Trophoblast cell (in vitro differentiated cells and primary cell): ENCODE measurements around the gene TAGLN.

Source experiments
- DNase-seq, 2 donors: peaks; one replicate each; pipeline ENCODE4 v3.0.0-alpha.2; 2016
- H2AFZ ChIP-seq: 2 replicates; pipeline ENCODE4 v1.6.1; 2013; ENCODE audit warnings: low read length, moderate library complexity, mild to moderate bottlenecking; ENCODE audit not compliant: insufficient read depth, poor library complexity
- H2AK5ac ChIP-seq: 2 replicates; pipeline ENCODE4 v1.6.1; 2013; ENCODE audit warnings: mild to moderate bottlenecking, low read length
- H2BK120ac ChIP-seq: 2 replicates; pipeline ENCODE4 v1.6.1; 2013; ENCODE audit warnings: low read length, mild to moderate bottlenecking, moderate library complexity; ENCODE audit not compliant: insufficient read depth, poor library complexity
- H2BK12ac ChIP-seq: 2 replicates; pipeline ENCODE4 v1.6.1; 2013; ENCODE audit warnings: mild to moderate bottlenecking, low read length, moderate library complexity
- H2BK5ac ChIP-seq: 2 replicates; pipeline ENCODE4 v1.6.1; 2013; ENCODE audit warnings: low read length, low read depth, moderate library complexity, mild to moderate bottlenecking; ENCODE audit not compliant: poor library complexity
- H3K14ac ChIP-seq: 2 replicates; pipeline ENCODE4 v1.6.1; 2013; ENCODE audit warnings: mild to moderate bottlenecking, low read length
- H3K18ac ChIP-seq: 2 replicates; pipeline ENCODE4 v1.6.1; 2013; ENCODE audit warnings: mild to moderate bottlenecking, low read length
- H3K23ac ChIP-seq: 2 replicates; pipeline ENCODE4 v1.6.1; 2013; ENCODE audit warnings: low read length
- H3K27ac ChIP-seq: 2 replicates; pipeline ENCODE4 v1.5.1; 2013; ENCODE audit warnings: low read depth, mild to moderate bottlenecking, inconsistent platforms, low read length, moderate library complexity
- H3K27me3 ChIP-seq: 2 replicates; pipeline ENCODE4 v1.6.1; 2013; ENCODE audit warnings: inconsistent platforms, mild to moderate bottlenecking, low read length, moderate library complexity; ENCODE audit not compliant: insufficient read depth
- H3K36me3 ChIP-seq, 2 experiments: 1 replicate in 1 of 2; 2 replicates in 1 of 2; pipeline ENCODE4 v1.6.1; 2013; ENCODE audit warnings: low read length in 2 of 2, mild to moderate bottlenecking in 2 of 2, moderate library complexity in 1 of 2; ENCODE audit not compliant: insufficient read depth in 2 of 2, control insufficient read depth in 1 of 2
- H3K4ac ChIP-seq: 2 replicates; pipeline ENCODE4 v1.6.1; 2013; ENCODE audit warnings: low read depth, mild to moderate bottlenecking, low read length, moderate library complexity
- H3K4me1 ChIP-seq, 2 experiments: 1 replicate in 1 of 2; 2 replicates in 1 of 2; pipeline ENCODE4 v1.6.1; 2013; ENCODE audit warnings: low read length in 2 of 2, mild to moderate bottlenecking in 2 of 2, moderate library complexity in 1 of 2; ENCODE audit not compliant: insufficient read depth in 2 of 2, control insufficient read depth in 1 of 2
- H3K4me2 ChIP-seq: 2 replicates; pipeline ENCODE4 v1.6.1; 2013; ENCODE audit warnings: inconsistent platforms, mild to moderate bottlenecking, low read length, moderate library complexity
- H3K4me3 ChIP-seq: 2 replicates; pipeline ENCODE4 v1.5.1; 2013; ENCODE audit warnings: mild to moderate bottlenecking, low read depth, low read length, inconsistent platforms
- H3K79me1 ChIP-seq: one replicate; pipeline ENCODE4 v1.6.1; 2013; ENCODE audit warnings: low read length
- H3K79me2 ChIP-seq: 2 replicates; pipeline ENCODE4 v1.6.1; 2013; ENCODE audit warnings: low read length, mild to moderate bottlenecking; ENCODE audit not compliant: control insufficient read depth, insufficient read depth, poor library complexity
- H3K9ac ChIP-seq: 2 replicates; pipeline ENCODE4 v1.6.1; 2013; ENCODE audit warnings: mild to moderate bottlenecking, low read length
- H3K9me3 ChIP-seq: 2 replicates; pipeline ENCODE4 v1.6.1; 2013; ENCODE audit warnings: low read depth, mild to moderate bottlenecking, control low read depth, inconsistent platforms, low read length; ENCODE audit not compliant: insufficient read depth
- H4K12ac ChIP-seq: 2 replicates; pipeline ENCODE4 v1.6.1; 2013; ENCODE audit warnings: low read depth, mild to moderate bottlenecking, low read length, moderate library complexity
- H4K8ac ChIP-seq: 2 replicates; pipeline ENCODE4 v1.6.1; 2013; ENCODE audit warnings: low read depth, mild to moderate bottlenecking, low read length, moderate library complexity
- H4K91ac ChIP-seq: one replicate; pipeline ENCODE4 v1.6.1; 2013; ENCODE audit warnings: low read depth, mild to moderate bottlenecking, low read length, moderate library complexity
- WGBS: extraction: QIAGEN DNeasy Blood & Tissue Kit; methylation state at CpG from one replicate; pipeline ENCODE4 v1.1.7; 2013; ENCODE audit warnings: missing lambda C conversion rate; ENCODE audit not compliant: insufficient read length, insufficient coverage; ENCODE audit errors: extremely low coverage; 5-methylcytosine and 5-hydroxymethylcytosine counted together

The TAGLN gene

DNA sequence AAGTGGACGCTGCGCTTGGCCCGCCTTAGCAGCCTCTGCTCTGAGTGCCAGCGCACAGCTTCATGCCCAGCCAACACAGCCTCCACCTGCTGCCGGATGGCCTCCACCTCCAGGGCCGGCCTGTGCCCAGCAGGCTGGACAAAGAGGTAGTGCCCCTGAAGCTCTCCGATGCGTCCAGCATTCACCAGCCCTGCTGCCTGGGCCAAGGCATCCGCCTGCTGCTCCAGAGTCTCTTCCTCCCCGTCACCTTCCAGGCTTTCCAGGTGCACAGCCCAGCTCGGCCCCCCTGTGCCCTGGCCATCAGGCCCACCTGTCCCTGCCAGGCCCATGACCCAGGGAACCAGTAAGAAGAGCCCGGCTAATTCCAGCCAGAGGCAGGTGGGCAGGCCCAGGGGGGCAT is 30.2 kb downstream of the TAGLN start:
- no peak overlapping the region for H2BK12ac ChIP-seq
- no peaks in the 10 kb centered on the region for H3K27me3 ChIP-seq
- H3K23ac ChIP-seq, result no peak overlapping the region
- no peak overlapping the region for H3K18ac ChIP-seq
- H2AFZ ChIP-seq, result no peak overlapping the region
- no peak overlapping the region for H2AK5ac ChIP-seq
- H3K9ac ChIP-seq, result no peak overlapping the region
- H3K27ac ChIP-seq, result no peak overlapping the region
- H4K8ac ChIP-seq, result no peak overlapping the region
- no peak overlapping the region for H2BK5ac ChIP-seq
- H2BK120ac ChIP-seq, result no peak overlapping the region
- peaks cover 12% of the 10 kb centered on the region for H3K79me1 ChIP-seq
- peaks cover 13% of the 10 kb centered on the region for H3K79me2 ChIP-seq
- H3K4ac ChIP-seq, result no peak overlapping the region
- no peak overlapping the region for H3K4me2 ChIP-seq
- H3K4me1 ChIP-seq, result peaks cover 4 to 13% of the 10 kb centered on the region in 2 experiments
- H4K91ac ChIP-seq, result no peak overlapping the region
- no peaks in the 10 kb centered on the region for H3K9me3 ChIP-seq
- H3K36me3 ChIP-seq, result peaks cover 35 to 45% of the 10 kb centered on the region in 2 experiments
- no peak for DNase-seq
- H3K14ac ChIP-seq, result no peak overlapping the region
- no peak overlapping the region for H3K4me3 ChIP-seq
- whole genome bisulfite sequencing, result no CpG with 5 or more reads among the region's 12 CpGs
- H4K12ac ChIP-seq, result no peak overlapping the region

GRCh38 chr11:117229931-117230285 is 30.7 kb downstream of the TAGLN start:
- Histone ChIP-seq H3K27ac (no peak overlapping the region), H4K91ac (no peak overlapping the region), H3K9me3 (no peaks in the 10 kb centered on the region), H2AFZ (no peak overlapping the region), H3K27me3 (no peaks in the 10 kb centered on the region), H3K4me3 (no peak overlapping the region), H3K23ac (no peak overlapping the region), H2BK12ac (no peak overlapping the region), H3K4me1 (peaks cover 4 to 13% of the 10 kb centered on the region in 2 experiments), H3K4me2 (no peak overlapping the region), H2BK5ac (no peak overlapping the region), H4K8ac (no peak overlapping the region), H2BK120ac (no peak overlapping the region), H3K79me2 (peaks cover 13% of the 10 kb centered on the region), H3K18ac (no peak overlapping the region), H4K12ac (no peak overlapping the region), H3K14ac (no peak overlapping the region), H3K79me1 (peaks cover 12% of the 10 kb centered on the region), H2AK5ac (no peak overlapping the region), H3K4ac (no peak overlapping the region), H3K9ac (no peak overlapping the region), H3K36me3 (peaks cover 33 to 40% of the 10 kb centered on the region in 2 experiments)
- no CpG with 5 or more reads among the region's 5 CpGs for WGBS
- no peak for DNase-seq

GRCh38 chr11:117230286-117230961 is 31.3 kb downstream of the TAGLN start:
- H3K4ac ChIP-seq, result no peak overlapping the region
- H3K14ac ChIP-seq, result no peak overlapping the region
- no peak overlapping the region for H3K4me3 ChIP-seq
- H3K9ac ChIP-seq, result no peak overlapping the region
- H2AK5ac ChIP-seq, result no peak overlapping the region
- no peaks in the 10 kb centered on the region for H3K27me3 ChIP-seq
- H3K27ac ChIP-seq, result no peak overlapping the region
- H3K4me1 ChIP-seq, result peaks cover 4 to 13% of the 10 kb centered on the region in 2 experiments
- no peak overlapping the region for H4K91ac ChIP-seq
- no CpG with 5 or more reads among the region's 12 CpGs for WGBS
- H3K36me3 ChIP-seq, result peaks cover 29 to 38% of the 10 kb centered on the region in 2 experiments
- no peak for DNase-seq
- H4K12ac ChIP-seq, result no peak overlapping the region
- no peak overlapping the region for H3K18ac ChIP-seq
- no peak overlapping the region for H2BK12ac ChIP-seq
- no peak overlapping the region for H2AFZ ChIP-seq
- no peak overlapping the region for H2BK120ac ChIP-seq
- H3K9me3 ChIP-seq, result no peaks in the 10 kb centered on the region
- H3K79me2 ChIP-seq, result peaks cover 13% of the 10 kb centered on the region
- no peak overlapping the region for H2BK5ac ChIP-seq
- H3K4me2 ChIP-seq, result no peak overlapping the region
- peaks cover 12% of the 10 kb centered on the region for H3K79me1 ChIP-seq
- H3K23ac ChIP-seq, result no peak overlapping the region
- no peak overlapping the region for H4K8ac ChIP-seq

DNA sequence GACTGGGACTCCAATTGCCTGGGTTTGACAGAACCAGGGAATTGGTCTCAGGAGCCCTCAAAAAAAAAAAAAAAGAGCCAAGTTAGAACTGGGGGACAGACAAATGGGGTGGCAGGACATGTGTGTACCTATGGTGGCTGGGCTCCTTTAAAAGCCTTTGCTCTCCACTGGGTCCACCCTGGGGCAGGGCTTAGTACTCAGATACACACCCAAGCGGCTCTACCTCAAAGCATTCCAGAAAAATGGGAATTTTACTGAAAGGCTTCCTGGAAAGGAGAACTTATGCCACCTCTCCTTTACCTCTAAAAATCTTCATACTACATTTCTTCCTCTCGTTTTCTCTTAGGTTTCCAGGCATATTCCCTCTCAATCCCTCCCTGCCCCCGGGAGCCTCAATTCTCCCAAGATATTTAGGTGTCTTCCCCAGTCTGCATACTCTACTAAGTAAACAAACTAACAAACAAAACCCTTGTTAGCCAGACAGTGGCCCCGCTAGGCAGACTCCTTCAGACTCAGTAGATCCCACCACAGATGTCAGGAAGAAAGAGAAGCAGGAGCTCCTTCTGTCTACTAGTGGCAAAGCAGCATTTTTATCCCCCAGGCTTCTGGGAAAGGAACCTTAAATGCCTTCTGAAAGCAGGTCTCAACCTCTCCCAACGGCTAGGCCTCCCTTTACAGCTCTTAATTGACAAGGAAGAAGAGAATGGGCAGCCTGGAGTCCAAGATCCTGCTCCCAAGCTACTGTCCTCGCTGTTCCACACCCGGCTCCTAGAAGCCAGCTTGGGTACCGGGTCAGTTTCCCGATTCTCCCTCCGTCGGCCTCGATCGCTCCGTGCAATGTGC is 32.0 kb downstream of the TAGLN start:
- Histone ChIP-seq H2BK120ac (peak overlapping the region; percentile 74), H3K79me2 (peaks cover 13% of the 10 kb centered on the region), H4K91ac (peak overlapping the region; percentile 74), H4K8ac (peak overlapping the region; percentile 80), H2AK5ac (peak overlapping the region; percentile 96), H2BK5ac (peak overlapping the region; percentile 88), H2AFZ (peak overlapping the region; percentile 95), H3K27me3 (no peaks in the 10 kb centered on the region), H3K9me3 (no peaks in the 10 kb centered on the region), H3K27ac (peak overlapping the region; percentile 71), H3K4me2 (peak overlapping the region; percentile 81), H3K4me3 (peak overlapping the region; percentile 92), H2BK12ac (peak overlapping the region; percentile 52), H3K9ac (peak overlapping the region; percentile 82), H3K4me1 (peaks cover 4 to 13% of the 10 kb centered on the region in 2 experiments), H3K79me1 (peaks cover 12% of the 10 kb centered on the region), H3K36me3 (peaks cover 27 to 33% of the 10 kb centered on the region in 2 experiments), H3K23ac (no peak overlapping the region), H3K18ac (peak overlapping the region; percentile 91), H3K4ac (peak overlapping the region; percentile 92), H3K14ac (peak overlapping the region; percentile 65), H4K12ac (peak overlapping the region; percentile 54)
- WGBS, result no CpG with 5 or more reads among the region's 14 CpGs
- peak in 1 of 2 donors; percentile 43 for DNase-seq
